GM19351 (cell line): Measurements from ENCODE around the gene MSANTD4.
"Not testable (repeated sequence)": the region's sequence is repeated elsewhere in the genome, so short reads cannot be mapped to it uniquely, and the experiment has no call there.

Source experiments
- ATAC-seq: cut with Tn5 transposase; IDR thresholded peaks from one replicate; pipeline ENCODE4 v1.9.1; 2021; ENCODE audit warnings: mild to moderate bottlenecking, moderate library complexity; ENCODE audit not compliant: unreplicated experiment

The MSANTD4 gene

DNA sequence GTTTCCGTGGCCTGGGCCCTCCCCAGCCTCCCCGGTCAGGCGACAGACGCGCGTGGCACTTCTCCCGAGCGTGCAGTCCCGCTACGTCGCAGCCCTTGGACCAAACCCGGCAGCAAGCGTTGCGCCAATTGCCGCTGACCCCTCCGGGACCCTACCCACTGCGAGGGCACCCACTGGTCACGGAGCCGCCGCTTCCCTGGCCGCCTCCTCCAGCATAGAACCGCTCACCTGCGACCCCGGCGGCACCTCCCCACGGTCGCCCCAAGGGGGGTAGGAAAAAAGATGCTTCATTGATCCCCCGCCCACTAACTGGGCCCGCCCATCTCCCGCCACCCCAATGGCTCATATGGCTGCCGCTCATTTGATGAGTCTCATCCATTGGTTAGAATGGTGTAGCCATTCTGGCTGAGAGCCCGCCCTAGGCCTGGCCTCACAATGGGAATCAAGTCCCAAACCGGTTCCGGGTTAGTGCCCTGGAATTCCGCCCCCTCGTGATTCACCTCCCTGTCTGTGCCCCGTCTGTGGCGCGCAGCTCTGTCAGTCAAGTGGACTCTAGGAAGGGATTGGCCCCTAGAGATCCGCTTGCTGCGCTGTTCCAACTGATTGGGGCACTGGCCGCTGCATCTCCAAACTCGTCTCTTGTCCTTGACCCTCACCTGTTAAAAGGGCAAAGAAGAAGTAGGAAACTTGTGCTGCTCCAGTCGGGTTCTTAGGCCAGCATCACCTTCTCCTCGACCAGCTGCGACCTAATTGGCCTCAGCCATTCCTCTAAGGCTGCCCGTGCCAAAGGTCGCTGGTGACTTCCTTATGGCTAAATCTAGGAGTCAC is at the start of gene MSANTD4:
Gene MSANTD4 (minus strand): TSS at position 274 of the 828 bp plus-strand sequence. CDS start 11,323 bp downstream, outside the sequence.
- peak; percentile 92 for ATAC-seq

DNA sequence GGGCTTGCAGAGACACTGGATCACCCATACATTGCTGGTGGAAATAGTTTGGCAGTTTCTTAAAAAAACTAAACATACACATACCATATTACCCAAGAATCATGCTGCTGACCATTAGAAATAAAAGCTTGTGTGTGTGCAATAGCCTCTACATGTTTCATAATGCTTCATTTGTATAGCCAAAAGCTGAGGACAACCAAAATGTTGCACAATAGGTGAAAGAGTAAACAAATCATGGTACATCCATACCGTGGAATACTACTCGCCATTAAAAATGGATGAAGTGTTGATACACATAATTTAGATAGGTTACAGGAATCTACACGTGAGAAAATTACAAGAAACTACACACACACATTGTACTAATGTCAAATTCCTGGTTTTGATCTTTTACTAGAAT is 48.6 kb upstream of the MSANTD4 start:
- no peak for ATAC-seq

DNA sequence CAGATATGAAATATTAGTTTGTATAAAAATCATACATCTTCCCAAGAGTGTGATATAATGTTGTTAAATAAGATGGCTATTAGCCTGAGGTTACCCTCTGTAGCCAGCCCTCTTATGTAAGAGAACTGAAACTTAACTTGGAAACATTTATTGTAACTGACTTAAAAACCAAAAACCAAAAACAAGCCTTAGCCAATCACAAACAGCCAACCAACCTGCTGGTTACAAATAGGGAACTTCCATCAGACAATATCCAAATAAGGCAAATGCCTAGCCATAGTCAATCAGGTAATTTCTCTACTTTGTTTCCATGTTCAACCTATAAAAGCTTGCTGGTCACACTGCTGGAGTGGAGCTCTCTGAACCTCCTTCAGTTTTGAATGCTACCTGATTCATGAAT is 41.0 kb upstream of the MSANTD4 start:
- peak; percentile 69 for ATAC-seq

DNA sequence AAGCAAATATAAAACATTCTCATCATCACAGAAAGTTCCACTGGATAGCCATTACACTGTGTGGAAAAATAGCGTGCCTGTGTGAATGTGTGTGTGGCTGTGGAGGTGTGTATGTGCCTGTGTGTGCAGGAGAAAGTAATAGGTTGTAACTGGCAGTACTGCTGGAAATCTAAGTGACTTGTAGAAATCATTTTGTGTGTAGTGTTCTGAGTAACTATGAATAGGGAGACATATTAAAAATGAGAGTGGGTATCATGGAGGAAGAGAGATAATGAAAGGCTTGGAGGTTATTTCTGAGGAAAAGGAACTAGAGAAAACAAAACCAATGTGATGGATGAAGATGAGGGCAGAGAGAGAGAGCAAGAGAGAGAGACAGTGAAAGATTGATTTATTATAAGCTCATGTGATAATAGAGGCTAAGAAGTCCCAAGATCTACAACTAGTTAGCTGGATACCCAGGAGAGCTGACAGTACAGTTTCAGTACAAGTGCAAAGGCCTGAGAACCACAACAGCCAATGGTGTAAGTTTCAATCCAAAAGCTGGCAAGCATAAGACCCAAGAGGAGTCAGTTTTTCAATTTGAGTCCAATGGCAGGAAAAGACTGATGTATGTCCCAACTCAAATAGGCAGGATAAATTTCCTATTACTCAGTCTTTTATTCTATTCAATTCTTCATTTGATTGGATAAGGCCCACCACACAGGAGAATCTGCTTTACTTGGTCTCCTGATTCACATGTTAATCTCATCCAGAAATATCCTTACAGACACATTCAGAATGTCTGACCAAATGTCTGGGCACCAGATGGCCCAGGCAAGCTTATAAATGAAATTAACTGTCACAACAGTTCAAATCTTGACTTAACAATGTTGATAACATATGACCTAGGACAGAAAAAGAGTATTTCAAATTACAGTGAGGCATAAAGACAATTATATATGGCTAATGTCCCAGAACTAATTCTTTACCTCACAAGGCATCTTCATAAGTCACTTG is 40.2 kb upstream of the MSANTD4 start:
- peak; percentile 53 for ATAC-seq

DNA sequence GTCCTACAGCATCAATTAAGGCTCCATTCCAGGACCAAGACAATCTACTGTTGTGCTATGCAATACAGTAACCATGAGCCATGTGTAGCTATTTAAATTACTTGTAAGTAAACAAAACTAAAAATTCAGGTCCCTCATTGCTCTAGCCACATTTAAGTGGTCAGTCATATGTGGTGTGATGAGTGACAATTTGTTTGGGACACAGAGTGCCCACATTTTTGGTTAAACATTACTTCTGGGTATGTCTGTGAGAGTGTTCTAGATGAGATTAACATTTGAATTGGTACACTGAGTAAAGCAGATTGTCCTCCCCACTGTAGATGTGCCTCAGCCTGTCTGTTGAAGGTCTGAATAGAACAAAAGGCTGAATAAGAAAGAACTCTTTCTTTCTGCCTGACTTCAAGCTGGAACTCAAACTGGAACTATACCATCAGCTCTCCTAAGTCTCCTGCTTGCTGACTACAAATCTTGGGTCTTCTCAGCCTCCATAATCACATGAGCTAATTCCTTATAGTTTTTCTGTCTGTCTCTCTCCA is 39.3 kb upstream of the MSANTD4 start:
- no peak for ATAC-seq

DNA sequence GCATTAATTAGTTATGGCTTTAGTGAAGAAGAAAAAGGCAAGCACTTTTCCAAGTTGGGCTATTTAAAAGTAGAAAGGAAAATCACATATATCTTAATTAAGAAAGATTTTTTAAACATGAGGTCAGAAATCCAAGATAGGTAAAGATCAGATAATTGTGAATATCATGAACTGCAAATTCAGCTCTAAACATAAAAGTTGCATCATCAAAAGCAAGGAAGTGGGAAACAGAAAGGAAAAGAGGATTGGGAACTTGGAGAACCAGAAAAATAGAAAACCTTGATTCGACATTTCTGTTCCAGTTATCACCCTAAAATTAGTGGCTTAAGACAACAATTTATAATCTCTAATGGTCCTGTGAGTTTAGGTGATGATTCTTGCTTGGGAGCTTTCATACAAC is 37.6 kb upstream of the MSANTD4 start:
- no peak for ATAC-seq

DNA sequence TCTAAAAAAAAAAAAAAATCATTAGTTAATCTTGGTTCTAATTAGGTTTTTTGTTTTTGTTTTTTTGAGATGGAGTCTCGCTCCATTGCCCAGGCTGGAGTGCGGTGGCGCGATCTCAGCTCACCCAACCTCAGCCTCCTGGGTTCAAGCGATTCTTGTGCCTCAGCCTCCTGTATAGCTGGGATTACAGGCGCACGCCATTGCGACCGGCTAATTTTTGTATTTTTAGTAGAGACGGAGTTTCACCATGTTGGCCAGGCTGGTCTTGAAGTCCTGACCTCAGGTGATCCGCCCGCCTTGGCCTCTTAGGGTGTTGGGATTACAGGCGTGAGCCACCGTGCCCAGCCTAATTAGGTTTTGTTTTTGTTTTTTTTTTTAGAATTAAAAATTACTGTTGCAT is 36.3 kb upstream of the MSANTD4 start:
- not testable (repeated sequence) for ATAC-seq

DNA sequence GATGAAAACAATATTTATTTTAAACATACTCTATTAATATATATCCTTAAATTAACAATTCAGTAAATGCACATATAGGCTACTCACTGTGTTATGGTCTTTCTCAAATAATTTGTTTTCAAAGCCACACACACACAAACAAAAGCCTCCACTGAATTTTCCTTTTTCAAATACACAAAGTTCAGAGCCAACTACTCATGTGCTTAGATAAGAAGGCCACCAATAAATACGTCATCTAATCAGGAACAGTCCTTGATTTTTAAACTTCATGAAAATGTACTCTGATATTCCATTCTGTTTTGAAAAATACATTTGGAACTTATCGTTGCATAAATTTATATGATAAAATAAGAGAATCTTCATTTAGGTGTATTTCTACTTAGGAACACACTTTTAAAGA is 29.1 kb upstream of the MSANTD4 start:
- ATAC-seq: no peak

DNA sequence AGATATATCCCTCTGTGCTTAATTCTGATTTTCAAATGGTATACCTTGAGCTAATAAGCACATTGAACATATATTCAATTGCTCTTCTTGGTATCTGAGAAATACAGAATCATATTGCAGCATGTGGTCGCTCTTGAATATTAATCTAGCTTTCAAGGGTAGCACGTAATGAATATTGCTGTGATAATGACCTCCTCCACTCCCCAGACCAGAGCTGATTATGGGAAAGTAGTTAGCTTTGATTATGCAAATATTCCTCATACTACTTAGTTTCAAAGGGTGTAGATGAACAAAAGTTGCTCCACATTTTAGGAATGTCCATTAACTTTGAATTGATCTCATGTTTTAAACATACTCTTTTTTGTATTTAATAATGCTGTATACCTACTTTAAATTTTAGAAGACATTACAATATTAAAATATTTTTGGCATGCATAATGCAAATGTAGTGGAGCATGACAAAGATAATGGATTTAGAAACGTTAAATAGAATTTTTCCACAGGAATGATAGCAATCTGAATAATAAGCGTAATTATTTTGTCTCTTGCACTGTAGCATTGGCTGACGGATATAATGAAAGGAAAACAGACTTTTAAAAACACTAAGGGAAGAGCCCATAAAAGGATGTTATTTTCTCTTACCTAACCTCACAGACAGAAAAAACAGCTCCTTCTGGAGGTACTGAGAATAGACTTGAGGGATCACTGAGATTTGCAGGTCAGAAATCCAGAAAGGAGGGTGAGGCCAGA is 27.9 kb upstream of the MSANTD4 start:
- no peak for ATAC-seq

DNA sequence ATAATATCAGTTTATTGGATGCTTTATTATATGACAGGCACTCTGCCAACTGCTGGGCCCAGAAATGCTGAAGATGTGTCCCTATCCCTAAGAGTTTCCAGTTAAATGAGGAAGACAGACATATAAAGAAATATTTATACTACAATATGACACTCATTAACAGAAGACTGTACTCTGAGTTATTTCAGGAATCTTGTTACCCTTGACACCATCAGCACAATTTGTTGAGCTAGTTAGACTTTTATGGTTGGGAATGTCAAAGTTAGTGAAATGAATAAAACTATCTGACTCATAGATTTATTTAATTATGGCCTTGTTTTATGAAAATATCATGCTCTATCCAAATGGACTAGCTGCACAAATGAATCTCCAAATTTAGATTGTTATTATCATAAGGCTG is 25.6 kb upstream of the MSANTD4 start:
- no peak for ATAC-seq

DNA sequence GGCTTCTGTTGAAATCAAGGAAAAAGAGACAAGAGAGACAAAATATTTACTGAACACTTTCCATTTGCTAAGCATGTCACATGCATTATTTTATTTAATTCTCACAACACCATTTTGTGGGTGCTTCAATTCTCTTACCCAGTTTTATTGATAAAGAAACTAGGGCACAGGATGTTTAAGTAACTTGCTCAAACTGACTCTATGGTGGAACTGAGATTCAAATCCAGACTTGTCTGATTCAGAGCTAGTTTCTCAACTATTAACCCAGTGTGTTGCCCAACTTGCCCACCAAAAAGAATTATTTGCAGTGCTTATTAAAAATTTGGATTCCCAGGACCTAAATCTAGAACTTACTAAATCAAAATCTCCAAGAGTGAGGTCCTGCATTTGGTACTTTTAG is 21.5 kb upstream of the MSANTD4 start:
- ATAC-seq: no peak

DNA sequence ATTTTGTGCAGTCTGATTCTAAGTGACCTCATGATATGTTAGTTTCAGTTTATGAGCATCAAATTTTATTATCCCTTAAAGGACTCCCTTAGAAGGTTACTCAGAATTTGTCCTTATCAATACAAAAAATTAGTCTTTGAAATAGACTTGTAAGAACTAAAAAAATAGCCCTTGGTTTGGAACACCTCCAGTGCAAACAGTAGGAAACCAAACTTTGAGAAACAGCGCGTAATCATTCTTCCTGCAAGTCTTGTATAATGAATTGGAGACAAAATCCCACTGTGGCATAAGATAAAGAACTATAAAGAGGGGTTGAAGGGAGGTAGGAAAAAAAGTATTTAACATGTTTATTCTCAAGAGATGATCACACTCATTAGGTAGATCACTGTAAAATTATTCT is 10.8 kb upstream of the MSANTD4 start:
- ATAC-seq: no peak

DNA sequence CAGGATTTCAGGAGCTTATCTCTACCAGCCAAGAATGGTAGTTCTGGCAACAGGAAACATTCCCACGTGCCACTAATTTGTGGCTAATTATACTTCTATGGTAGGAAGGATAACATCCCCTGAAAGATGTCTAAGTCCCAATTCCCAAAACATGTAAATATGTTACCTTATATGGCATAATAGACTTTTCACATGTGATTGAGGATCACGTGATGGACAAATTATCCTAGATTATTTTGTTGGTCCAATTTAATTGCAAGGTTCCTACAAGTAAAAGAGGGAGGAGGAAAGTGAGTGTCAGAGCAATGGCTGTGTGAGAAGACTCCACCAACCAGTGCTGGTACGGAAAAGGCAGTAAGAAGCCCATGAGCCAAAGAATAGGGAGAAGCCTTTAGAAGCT is 9.9 kb upstream of the MSANTD4 start:
- ATAC-seq: no peak

DNA sequence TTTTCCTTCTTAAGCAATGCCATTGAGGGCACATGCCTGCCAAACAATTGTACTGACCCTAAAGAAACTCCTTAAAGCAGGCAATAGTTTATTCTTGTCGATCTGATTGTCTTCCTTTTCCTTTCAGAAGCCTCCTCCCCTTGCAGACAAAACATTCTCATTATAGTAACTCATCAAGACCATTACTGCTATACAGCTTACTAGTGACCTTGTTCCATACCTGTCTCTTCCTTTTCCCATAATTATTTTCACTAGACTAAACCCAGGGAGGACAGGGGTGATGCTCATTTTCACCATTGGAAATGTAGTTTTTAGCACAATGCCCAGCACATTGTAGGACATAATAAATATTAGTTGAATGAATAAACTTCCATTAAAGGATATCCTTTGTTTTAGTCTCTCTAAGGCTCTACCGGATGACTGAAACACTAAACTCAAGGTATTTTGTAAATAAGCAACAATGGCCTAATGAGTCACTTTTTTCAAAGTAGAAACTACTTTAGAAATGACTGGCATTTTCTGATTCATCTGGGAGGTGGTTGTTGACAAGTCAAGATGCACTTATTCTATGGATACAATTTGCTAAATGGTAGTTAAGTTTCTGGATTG is 9.3 kb upstream of the MSANTD4 start:
- peak; percentile 66 for ATAC-seq

DNA sequence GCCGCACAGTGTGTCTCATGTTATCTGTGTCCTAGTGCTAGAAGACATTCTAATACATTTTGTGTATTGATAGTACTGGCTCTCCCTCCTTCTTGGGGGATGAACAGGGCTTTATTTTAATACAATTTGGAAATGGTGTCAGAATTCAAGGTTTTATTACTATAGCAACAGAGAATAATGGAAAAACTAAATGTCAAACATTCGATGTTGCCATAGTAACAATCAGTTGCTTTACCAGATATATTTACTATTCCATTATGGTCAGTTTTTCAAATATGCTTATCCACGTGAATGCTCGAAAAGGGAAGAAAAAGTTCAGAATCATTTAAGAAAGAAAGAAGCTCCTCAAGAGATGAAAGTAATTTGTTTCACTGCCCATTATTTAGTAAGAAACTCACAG is 8.6 kb upstream of the MSANTD4 start:
- ATAC-seq: no peak

DNA sequence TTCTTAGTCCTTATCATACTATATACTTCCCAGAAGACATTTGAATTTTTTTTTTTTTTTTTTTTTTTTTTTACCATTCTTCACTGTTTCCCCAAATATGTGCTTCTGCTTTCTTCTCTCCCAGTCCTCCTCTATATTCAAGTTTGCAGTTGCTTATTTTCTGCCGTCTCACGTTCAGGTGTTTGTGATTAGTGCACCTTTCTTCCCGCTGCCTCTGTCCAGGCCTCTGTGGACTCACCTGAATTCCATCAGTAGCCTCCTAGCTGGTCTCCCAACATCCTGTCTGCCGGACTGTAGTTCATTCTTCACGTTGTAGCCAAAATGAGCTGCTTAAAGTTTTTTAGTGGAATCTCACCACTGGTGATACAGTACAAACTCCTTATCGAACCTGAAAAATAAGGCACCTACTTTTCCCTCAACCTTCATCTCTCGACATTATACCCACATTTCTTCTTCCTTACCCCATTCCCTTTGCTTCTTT is 795 bp upstream of the MSANTD4 start:
- no peak for ATAC-seq

DNA sequence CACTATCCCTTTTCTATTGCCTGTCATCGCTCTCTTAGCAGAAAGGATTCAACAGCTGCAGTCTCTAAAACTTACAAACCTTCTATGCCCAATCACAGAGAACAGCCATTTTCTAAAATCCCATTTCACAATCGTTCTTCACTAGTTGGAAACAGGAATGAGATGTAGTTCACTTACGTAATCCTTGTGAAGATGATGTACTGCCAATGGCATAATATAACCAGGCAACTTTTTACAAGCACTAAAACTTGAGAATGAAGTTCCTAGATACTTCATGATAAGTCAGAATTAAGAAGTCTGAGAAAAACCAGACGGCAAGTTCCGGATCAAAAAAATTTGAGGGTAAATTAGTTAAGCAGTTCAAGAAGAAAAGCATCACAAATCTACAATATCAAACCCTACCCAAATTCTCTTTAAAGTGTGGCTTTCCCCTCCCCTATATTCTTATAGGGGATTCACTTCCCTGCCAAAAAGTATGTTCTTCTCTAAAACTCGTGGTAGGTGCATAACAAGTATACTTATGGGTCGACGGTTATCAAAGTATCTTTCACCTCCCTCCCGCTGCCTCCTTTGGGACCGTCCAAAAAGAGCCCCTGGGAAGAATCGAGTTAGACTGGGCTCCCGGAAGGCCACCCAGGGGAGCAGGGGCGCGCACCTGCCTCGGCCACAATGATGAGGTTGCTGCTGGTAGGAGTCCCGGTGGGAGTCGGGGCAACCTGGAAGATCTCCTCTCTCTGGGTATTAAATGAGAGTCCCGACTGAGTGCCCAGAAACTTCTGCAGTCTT is 666 bp downstream of the MSANTD4 start:
- peak; percentile 13 for ATAC-seq

DNA sequence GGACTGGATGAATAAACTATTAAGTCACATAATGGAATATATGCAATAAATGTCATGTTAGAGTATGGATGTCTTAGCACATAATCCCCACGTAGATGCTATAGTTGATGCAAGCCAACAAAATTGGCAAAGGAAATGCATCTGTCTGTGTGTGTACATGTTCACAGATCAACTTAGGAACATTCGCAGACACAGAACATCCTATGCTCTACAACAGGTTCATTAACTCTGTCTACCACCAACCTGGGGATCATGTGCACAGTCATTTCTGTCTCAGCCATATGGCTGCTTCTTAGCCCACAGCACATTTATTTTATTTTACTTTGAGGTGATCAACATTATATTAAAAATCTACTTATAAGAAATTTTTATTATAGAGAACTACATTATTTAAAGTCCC is 4.9 kb downstream of the MSANTD4 start:
- no peak for ATAC-seq

DNA sequence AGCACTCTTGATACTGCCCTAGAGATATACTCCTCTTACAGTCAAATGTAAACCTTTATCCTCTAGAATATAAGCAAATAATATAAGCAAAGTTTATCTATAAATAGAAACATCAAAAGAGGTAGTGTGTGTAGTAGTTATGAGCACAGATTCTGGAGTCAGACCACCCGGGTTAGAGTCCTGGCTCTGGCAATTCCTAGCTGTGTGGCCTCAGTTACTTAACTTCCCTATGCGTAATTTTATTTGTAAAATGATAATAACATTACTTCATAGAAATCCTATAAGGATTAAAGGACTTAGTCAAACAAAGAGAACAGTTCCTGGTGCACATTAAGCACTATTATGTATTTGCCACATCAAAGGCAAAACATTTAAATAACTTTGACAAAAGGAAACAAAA is 7.0 kb downstream of the MSANTD4 start:
- no peak for ATAC-seq
